IPS-NIHi11 (cell line): Measurements from ENCODE around the gene RNF150.
"Not testable (repeated sequence)": the region's sequence is repeated elsewhere in the genome, so short reads cannot be mapped to it uniquely, and the experiment has no call there.

Experiments
- DNase-seq: peaks from one replicate; pipeline ENCODE4 v3.0.0; 2012; ENCODE audit warnings: mixed read lengths, low spot score

The RNF150 gene

GRCh38 chr4:140820520-140820919 is 312.7 kb downstream of the RNF150 start:
- DNase-seq, result not testable (repeated sequence)

GRCh38 chr4:140819610-140820009 is 313.7 kb downstream of the RNF150 start:
- DNase-seq, result no peak

GRCh38 chr4:140818433-140818832 is 314.8 kb downstream of the RNF150 start:
- DNase-seq, result no peak

GRCh38 chr4:140816806-140817510 is 316.3 kb downstream of the RNF150 start:
- DNase-seq, result no peak

GRCh38 chr4:140813804-140814203 is 319.5 kb downstream of the RNF150 start:
- DNase-seq, result no peak

- no peak for DNase-seq
These were observed 320.4 kb downstream of the RNF150 start for GRCh38 chr4:140812916-140813315.

GRCh38 chr4:140811429-140811828 is 321.8 kb downstream of the RNF150 start:
- DNase-seq, result no peak

- not testable (repeated sequence) for DNase-seq
These were observed 322.6 kb downstream of the RNF150 start for GRCh38 chr4:140810591-140811169.
